Activated CD4-positive, CD25-positive, alpha-beta regulatory T cell treated with anti-CD3 and anti-CD28 coated beads, Interleukin-2, amount 50 U/mL, for 24 hours (primary cell): ENCODE results near the gene CDC7.
"Not testable (repeated sequence)": the region's sequence is repeated elsewhere in the genome, so short reads cannot be mapped to it uniquely, and the experiment has no call there.

Source experiments
- ATAC-seq, 2 donors: fragments of 150-1000 bp; cut with Tn5 transposase; one replicate each; pipeline ENCODE4 v1.10.0; 2021; ENCODE audit warnings: mild to moderate bottlenecking in 1 of 2, moderate library complexity in 1 of 2

The CDC7 gene

GRCh38 chr1:91511386-91511785 lies 10.7 kb downstream of the CDC7 start:
- ATAC-seq, result no peak

- ATAC-seq, result no peak
Measured at GRCh38 chr1:91513160-91513559, 12.5 kb downstream of the CDC7 start.

DNA sequence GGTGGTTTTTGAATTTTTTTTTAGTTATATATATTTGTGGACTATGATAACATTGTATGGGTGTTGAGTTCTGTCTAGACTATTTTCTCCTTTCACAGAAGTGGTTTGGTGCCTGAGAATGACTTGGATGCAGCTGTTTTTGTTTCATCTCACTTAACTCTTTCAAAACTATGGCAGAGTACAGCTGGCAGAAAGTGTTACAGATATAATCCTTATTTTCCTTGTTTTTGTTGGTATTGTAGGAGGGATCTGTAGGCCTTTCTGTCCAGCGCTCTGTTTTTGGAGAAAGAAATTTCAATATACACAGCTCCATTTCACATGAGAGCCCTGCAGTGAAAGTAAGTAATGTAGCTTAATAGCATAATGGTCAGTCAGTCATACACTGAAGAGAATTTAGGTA lies 13.1 kb downstream of the CDC7 start:
- no peak for ATAC-seq

DNA sequence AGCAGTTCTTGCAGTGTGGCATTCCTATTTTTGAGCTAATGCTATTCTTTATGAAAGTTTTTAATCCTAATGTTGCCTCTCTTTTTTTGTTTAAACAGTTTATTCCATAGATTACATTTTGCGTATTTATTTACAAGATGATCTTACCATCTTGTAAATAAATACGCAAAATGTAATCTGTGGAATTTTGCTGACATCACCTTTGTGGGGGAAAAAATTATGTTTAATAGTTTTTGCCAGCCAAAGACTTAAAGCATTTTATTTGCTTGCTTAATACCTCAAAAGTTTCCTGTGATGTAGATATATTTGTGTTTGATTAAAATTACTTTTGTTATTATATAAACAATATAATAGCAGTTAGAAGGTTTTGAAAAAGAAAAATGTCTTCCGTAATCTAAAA lies 15.3 kb downstream of the CDC7 start:
- no peak for ATAC-seq

DNA sequence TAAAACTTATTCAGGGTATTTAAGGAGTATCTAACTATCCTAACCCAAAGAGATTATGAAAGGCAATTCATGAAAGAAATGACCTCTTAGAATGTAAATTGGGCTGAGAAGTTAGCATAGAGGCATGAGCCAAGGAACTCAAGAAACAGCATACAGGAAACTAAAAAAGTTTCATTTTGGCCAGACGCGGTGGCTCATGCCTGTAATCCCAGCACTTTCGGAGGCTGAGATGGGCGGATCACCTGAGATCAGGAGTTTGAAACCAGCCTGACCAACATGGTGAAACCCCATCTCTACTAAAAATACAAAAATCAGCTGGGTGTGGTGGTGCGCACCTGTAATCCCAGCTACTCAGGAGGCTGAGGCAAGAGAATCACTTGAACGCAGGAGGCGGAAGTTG lies 16.0 kb downstream of the CDC7 start:
- ATAC-seq, result not testable (repeated sequence)

DNA sequence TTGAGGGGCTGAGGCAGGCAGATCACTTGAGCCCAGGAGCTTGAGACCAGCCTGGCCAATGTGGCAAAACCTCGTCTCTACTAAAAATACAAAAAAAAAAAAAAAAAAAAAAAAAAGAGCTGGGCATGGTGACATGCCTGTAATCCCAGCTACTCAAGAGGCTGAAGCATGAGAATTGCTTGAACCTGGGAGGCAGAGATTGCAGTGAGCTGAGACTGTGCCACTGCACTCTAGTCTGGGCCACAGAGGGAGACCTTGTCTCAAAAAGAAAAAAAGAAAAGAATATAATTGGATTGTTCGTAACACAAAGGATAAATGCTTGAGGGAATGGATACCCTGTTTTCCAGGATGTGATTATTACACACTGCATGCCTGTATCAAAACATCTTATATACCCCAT lies 18.5 kb downstream of the CDC7 start:
- ATAC-seq, result not testable (repeated sequence)

DNA sequence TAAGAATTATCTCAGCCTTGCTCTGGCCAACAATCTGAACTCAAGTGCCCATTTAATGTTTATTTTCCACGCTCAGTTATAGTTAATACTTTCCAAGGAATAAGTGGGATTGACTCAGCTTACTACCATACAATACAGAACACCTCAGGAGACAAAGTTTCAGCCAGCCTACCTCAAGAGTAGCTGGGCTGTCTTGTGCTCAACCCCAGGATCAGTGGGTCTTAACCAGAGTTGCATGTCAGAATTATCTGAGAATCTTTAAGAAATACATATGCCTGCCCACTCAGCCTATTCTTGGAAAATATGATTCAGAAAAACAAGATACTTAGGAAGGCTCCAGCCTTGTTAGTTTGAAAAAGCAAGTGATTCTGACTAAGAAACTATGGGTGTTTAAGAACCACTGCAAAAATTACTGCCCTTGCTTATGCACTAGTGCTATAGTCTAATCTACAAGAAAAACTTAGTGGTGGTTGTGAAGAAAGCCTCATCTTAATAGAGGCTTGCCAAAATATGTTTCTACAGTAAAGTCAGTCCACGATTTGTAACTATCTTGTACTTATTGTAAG lies 20.4 kb downstream of the CDC7 start:
- peak in 1 of 2 donors; percentile 44 for ATAC-seq

GRCh38 chr1:91523482-91523881 lies 22.8 kb downstream of the CDC7 start:
- ATAC-seq, result peak; percentile 82 to 86

DNA sequence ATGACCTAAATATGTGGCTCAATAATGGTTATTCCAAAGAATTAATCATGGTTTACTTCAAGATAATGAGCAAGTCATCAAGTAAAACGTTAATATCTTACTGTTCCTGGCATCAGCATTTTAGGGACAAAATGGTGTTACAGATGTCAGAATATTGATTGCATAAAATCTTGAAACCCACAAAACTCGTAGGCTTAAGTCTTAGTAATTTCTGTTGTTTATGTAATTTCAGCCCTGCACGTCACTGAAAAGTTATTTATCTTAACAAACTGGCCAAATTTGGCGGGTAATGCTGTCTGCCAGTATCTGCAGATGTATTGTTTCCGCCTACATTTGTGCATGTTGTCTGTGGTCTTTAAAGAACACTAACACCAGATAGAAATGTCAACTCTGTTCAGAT lies 25.8 kb downstream of the CDC7 start:
- ATAC-seq, result no peak

DNA sequence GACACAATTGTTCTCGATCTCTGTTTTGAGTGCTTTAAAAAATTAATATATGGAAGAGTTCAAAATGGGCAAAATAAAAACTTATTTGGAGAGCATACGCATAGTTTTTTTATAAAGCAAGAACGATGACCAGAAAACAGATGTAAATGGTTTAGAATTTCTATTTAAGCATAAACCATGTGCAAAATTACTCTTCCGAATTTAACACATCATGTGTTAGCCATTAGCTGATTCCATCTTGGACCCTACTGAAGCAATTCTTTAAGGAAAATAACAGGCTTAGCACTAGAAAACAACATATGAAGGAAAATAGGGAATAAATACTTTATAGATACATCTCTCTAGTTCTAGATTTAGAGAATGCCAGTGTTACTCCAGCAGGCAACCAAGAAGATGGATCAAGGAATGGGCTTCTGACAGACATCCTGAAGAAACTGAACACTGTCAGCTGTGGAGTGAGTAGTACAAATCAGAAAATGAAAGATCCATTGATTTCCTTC lies 26.7 kb downstream of the CDC7 start:
- no peak for ATAC-seq

DNA sequence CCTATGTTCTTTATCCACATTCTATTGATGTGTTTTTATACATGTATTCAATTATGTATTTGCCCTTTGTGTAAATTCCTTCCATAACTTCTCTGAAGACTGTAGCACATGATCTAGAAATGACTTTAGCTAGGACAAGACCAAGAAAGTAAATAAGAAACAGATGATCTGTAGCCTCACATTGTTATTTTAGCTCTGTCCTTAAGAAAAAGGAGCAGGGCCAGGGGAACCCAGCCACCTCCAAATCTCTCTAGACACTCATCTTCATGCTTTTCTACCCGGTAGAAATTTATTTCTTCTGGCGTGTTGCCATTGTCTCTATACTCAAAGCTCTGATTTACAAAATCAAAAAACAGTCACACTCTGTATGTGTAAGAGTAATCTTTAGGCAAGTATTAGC lies 27.1 kb downstream of the CDC7 start:
- no peak for ATAC-seq

DNA sequence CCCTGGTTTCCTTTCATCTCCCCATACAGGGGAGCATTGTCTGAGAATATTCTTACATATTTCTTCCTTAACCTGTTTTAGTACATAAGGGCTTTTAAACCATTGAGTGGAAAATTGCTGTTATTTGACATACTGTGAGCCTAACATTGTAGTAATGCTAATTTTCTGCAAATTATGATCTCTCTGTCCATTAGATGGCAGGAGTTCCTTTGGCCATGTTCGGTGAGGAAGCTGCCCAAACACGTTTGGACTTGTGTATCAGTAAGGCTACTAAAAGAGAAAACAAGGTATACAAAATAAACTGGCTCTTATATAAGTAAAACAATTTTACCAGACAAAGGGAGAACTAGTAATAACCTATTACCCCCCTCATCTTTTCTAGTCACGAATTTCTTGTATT lies 29.2 kb downstream of the CDC7 start:
- no peak for ATAC-seq

DNA sequence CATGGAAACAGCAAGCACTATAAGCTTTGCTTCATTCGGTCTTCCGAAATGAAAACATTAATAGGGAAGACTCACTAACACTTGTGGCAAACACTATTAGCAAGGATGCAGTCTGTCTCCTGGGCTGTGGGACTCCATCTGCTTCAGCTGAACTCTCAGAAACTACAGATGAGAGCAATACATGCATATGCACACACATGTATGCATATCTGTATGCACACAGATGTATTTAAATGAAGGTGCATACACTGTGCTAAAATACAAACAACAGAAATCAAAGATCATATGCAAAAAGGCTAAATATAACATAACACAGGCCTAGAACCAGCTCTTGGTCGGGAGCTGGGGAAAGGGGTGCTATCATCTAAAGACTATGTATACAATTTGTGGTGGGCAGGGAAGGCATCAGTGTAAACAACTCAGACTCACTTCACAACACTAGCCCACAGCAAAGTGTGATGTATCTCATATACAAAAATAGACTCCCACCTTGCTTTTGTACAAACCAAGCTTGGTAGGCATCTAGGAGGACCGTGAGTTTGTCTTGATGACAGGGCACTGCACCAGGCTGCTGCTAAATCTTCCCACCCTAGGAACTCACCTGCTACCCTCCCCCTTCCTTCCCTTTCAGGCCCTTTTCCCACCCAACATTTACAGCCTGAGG lies 32.8 kb downstream of the CDC7 start:
- ATAC-seq, result no peak

GRCh38 chr1:91535441-91535840 lies 34.8 kb downstream of the CDC7 start:
- ATAC-seq, result no peak

DNA sequence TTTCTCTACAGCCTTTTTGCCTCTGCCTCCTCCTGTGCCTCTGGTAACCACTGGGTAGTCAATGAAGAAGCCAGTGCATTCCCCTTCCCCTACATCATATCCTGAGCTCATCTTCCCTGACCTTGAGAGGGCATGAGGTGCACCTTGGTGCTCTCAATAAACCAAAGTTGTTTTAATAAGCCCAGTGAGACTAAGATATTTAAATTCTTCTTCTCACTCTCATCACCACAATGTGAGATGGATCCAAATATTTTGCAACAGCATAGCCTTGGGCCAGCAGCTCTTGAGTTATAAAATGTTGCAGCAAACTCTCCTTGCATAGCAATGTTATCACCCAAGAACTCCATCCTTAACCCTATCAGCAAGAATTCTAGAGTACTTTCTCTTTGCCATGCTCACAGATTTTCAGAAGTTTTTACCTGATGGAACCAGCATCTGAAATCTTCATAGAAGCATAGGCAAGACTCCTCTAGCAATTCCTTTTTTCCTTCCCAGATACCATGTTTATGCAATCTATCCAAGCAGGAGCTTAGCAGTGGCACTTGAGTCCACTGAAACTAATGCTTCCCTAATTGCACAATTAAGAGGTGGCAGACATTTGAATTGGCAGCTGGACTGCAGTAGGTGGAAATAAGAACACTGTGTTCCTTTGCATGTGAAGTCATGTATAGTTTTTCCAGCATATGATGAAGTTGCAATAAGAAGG lies 36.8 kb downstream of the CDC7 start:
- ATAC-seq, result no peak

GRCh38 chr1:91537987-91538304 lies 37.3 kb downstream of the CDC7 start:
- no peak for ATAC-seq

DNA sequence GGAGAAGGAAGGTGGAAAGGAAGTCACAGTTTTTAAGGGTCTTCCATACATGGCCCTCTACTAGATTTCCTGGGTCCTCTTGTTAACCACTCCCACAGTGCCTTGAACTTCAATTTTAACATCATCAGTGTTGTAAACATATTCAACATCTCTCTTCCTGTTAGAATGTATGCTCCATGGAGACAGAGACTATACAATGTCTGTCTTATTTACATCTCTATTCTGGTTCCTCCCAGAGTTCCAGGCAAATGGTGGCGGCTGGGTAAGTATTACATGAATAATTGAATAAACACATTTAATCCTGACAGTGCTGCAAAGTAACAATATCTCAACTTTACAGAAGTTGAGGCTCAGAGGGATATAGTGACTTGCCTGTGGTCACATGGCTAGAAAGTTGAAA lies 40.3 kb downstream of the CDC7 start:
- ATAC-seq, result no peak

GRCh38 chr1:91541918-91542533 lies 41.4 kb downstream of the CDC7 start:
- no peak for ATAC-seq

- ATAC-seq, result no peak
Measured at GRCh38 chr1:91545506-91546300, 45.1 kb downstream of the CDC7 start.

DNA sequence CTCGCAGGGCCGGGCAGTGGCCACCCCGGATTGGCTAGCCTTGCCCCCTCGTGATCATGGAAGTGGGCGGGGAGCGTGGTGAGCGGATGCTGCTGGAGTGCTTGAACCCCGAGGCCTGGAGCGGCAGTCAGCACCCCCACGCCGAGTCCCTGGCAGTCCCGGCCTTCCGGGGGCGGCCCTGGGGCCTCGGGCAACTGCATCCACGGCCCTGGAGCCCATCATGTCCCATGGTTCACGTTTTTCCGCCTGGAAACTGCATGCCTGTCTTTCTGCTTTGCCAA lies 45.6 kb downstream of the CDC7 start:
- ATAC-seq, result no peak

DNA sequence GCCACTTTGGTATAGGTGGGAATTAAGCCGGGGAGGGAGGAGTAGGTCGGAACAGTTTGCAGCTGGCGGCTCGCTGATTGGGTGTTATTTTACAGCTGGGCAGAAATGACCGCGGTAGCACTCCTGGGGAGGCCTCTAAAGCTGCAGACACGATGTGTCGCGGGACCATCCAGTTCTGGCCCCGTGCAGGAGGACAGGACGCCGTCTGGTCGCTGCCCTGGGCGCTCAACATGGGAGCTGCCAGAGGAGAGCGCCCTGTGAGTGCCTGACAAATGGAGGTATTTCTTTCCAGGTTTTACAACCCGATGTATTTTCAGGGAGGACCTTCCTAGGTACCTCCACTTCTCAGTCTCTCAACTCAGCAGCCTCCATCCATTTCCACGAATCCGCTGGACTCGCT lies 46.2 kb downstream of the CDC7 start:
- no peak for ATAC-seq

DNA sequence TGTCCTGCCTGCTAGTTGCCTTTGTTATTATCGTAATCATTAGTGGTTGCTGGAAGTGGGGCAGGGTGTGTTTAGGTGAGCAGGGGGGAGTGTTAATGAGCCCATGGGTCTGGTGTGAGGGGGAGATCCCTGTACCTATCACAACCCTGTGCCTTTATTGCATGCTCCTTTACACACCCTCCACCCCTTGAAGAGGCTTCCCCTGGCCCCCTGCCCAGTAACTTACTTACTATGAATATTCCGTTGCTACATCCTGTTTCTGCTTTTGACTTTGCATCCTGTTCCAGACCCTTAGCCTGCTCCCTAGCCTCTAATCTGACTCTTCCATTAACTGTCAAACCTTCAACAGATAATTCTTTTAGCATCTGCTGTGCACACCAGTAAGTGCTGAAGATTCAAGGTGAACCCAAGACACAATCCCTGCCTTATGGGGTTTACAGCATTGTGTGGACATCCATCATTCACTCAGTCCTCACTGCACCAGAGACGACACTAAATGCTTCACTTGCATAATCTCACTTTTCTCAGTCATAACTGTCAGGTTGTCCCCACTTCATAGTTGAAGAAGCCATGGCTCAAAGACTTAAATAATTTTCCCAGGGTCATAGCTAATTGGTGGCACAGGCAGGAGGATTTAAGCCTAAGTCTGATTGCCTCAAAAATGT lies 47.9 kb downstream of the CDC7 start:
- peak; percentile 24 to 28 for ATAC-seq
